ENCODE results near the gene CREBRF. TPM values are rescaled to one million over a fixed set of nuclear protein-coding genes. Genes with fewer than 3 reads are reported as not detected.

Gene CREBRF
- total and polyA plus RNA-seq, 2 experiments from 2014 or later: 2.0 to 3.5 TPM

DNA sequence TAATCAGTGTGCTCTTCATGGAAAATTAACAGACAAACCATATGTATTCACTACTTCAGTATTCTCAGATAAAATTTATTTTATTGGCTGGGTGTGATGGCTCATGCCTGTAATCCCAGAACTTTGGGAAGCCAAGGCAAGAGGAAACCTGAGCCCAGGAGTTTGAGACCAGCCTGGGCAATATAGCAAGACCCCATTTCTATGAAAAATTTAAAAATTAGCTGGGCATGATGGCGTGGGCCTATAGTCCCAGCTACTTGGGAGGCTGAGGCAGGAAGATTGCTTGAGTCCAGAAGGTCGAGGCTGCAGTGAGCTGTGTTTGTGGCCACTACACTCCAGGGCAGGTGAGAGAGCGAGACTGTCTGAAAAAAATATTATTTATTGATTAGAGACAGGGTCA, 23.4 kb upstream of the CREBRF start (continued):
- TF ChIP-seq, protein P1, sequence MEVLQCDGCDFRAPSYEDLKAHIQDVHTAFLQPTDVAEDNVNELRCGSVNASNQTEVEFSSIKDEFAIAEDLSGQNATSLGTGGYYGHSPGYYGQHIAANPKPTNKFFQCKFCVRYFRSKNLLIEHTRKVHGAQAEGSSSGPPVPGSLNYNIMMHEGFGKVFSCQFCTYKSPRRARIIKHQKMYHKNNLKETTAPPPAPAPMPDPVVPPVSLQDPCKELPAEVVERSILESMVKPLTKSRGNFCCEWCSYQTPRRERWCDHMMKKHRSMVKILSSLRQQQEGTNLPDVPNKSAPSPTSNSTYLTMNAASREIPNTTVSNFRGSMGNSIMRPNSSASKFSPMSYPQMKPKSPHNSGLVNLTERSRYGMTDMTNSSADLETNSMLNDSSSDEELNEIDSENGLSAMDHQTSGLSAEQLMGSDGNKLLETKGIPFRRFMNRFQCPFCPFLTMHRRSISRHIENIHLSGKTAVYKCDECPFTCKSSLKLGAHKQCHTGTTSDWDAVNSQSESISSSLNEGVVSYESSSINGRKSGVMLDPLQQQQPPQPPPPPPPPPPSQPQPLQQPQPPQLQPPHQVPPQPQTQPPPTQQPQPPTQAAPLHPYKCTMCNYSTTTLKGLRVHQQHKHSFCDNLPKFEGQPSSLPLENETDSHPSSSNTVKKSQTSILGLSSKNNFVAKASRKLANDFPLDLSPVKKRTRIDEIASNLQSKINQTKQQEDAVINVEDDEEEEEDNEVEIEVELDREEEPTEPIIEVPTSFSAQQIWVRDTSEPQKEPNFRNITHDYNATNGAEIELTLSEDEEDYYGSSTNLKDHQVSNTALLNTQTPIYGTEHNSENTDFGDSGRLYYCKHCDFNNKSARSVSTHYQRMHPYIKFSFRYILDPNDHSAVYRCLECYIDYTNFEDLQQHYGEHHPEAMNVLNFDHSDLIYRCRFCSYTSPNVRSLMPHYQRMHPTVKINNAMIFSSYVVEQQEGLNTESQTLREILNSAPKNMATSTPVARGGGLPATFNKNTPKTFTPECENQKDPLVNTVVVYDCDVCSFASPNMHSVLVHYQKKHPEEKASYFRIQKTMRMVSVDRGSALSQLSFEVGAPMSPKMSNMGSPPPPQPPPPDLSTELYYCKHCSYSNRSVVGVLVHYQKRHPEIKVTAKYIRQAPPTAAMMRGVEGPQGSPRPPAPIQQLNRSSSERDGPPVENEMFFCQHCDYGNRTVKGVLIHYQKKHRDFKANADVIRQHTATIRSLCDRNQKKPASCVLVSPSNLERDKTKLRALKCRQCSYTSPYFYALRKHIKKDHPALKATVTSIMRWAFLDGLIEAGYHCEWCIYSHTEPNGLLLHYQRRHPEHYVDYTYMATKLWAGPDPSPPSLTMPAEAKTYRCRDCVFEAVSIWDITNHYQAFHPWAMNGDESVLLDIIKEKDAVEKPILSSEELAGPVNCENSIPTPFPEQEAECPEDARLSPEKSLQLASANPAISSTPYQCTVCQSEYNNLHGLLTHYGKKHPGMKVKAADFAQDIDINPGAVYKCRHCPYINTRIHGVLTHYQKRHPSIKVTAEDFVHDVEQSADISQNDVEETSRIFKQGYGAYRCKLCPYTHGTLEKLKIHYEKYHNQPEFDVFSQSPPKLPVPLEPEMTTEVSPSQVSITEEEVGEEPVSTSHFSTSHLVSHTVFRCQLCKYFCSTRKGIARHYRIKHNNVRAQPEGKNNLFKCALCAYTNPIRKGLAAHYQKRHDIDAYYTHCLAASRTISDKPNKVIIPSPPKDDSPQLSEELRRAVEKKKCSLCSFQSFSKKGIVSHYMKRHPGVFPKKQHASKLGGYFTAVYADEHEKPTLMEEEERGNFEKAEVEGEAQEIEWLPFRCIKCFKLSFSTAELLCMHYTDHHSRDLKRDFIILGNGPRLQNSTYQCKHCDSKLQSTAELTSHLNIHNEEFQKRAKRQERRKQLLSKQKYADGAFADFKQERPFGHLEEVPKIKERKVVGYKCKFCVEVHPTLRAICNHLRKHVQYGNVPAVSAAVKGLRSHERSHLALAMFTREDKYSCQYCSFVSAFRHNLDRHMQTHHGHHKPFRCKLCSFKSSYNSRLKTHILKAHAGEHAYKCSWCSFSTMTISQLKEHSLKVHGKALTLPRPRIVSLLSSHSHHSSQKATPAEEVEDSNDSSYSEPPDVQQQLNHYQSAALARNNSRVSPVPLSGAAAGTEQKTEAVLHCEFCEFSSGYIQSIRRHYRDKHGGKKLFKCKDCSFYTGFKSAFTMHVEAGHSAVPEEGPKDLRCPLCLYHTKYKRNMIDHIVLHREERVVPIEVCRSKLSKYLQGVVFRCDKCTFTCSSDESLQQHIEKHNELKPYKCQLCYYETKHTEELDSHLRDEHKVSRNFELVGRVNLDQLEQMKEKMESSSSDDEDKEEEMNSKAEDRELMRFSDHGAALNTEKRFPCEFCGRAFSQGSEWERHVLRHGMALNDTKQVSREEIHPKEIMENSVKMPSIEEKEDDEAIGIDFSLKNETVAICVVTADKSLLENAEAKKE (CRISPR knock-in tag; IDR thresholded peaks at IDR 0.05): no peak
- TF ChIP-seq EZH2phosphoT487 (IDR thresholded peaks at IDR 0.05; ENCODE audit: unreplicated experiment) (no peak), NANOG (IDR thresholded peaks at IDR 0.05; ENCODE audit: borderline replicate concordance) (no peak)

GRCh38 chr5:173033923-173034322, 22.2 kb upstream of the CREBRF start:
- Mint-ChIP-seq H3K9me3 (no peaks in the 10 kb centered on the region), H3K4me1 (no peaks in the 10 kb centered on the region), H3K27ac (no peak overlapping the region), H3K4me3 (no peak overlapping the region), H3K36me3 (ENCODE audit: low read depth) (peaks cover 7% of the 10 kb centered on the region; the same call in 2 of the 3 replicates), H3K27me3 (ENCODE audit: insufficient read depth, low read depth, poor library complexity) (no peaks in the 10 kb centered on the region)
- Histone ChIP-seq H3K4me3 (no peak overlapping the region), H2AFZ (no peak overlapping the region), H4K20me1 (replicated peaks; ENCODE audit: insufficient read depth) (peaks cover 5% of the 10 kb centered on the region; the same call in 1 of the 2 replicates), H3K4me2 (no peak overlapping the region), H3K4me1 (ENCODE audit: insufficient read depth) (0 out of 2 replicates have a peak, but pooled peaks cover 6% of the 10 kb centered on the region), H3F3A (replicated peaks; ENCODE audit: low read depth) (no peaks in the 10 kb centered on the region), H3K27me3 (ENCODE audit: insufficient read depth) (no peaks in the 10 kb centered on the region), H3K9me2 (ENCODE audit: insufficient read depth) (no peaks in the 10 kb centered on the region), H3K27ac (ENCODE audit: low read depth) (no peak overlapping the region), H3K79me2 (replicated peaks; ENCODE audit: insufficient read depth) (peaks cover 18% of the 10 kb centered on the region), H3K36me3 (ENCODE audit: insufficient read depth) (no peaks in the 10 kb centered on the region)
- ATAC-seq: no peak
- DNase-seq (ENCODE audit: low spot score): no peak
- TF ChIP-seq EZH2 (IDR thresholded peaks at IDR 0.05; ENCODE audit: low read depth, unreplicated experiment) (no peak), STAT1 (IDR thresholded peaks at IDR 0.05; ENCODE audit: unreplicated experiment) (no peak), CTCF (conservative IDR thresholded peaks at IDR 0.05; ENCODE audit: low read depth in 2 of 2) (no peak), CREB1 (CRISPR knock-in tag; IDR thresholded peaks at IDR 0.05; ENCODE audit: low read depth) (no peak)
